ENCODE results near the gene PAGE2. TPM values are rescaled to one million over a fixed set of nuclear protein-coding genes. Genes with fewer than 3 reads are reported as not detected.
A peak's percentile ranks its signal among the peaks of the same experiment; 100 is the strongest.

The PAGE2 gene
- total and polyA plus RNA-seq, 9 of the 15 experiments (the other 6 are each of a cell fraction or from before 2014, with no cell fraction given): 0.40 to 3.7 (median 1.5) TPM; not detected in 1

DNA sequence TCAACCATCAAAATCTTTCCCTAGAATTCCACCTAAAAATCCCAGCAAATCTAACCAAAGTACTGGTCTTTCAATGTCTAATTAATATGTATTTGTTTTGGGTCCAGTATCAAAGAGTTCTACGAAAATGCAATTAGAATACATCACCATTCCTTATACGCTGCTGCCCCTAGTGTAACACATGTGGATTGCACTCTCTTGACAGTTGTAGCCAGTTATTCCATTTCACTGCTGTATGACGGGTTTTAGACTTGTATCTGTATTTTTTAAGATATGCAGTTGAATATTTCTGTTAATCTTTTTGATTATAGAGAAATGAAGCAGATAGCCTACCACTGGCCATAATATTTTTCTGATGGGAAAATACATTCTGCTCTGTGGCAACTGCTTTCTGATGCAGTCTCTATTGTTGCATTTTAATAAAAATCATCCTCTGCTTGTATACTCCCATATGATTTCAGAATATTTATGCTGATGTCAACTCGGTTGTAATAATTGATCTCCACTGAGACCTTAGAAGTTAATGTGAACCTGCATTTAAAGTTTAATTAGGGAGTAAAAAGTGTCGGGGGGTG is 31.1 kb upstream of the PAGE2 start:
- intact Hi-C loops (cut with micrococcal nuclease): loop anchor here (1.0 to 10.0 kb wide), 4 partner anchors 53 to 413 kb away; partner anchors contain the start of gene APEX2
- 15% methylated on average over 5 of the region's 5 CpGs for WGBS (ENCODE audit: insufficient coverage, low coverage, missing lambda C conversion rate)
- Histone ChIP-seq H3K9me1 (ENCODE audit: control insufficient read depth, insufficient read depth, low read length) (no peaks in the 10 kb centered on the region), H3K4me1 (replicated peaks in 1 of 2; ENCODE audit: control insufficient read depth in 2 of 2, insufficient read depth in 2 of 2, low read length in 2 of 2) (peaks cover 0 to 2% of the 10 kb centered on the region in 2 experiments; a peak in 2 of 5 replicates), H3K9ac (ENCODE audit: insufficient read depth in 1 of 2, low read depth in 2 of 2, low read length in 2 of 2) (no peak overlapping the region), H3K4me2 (ENCODE audit: insufficient read depth, low read length) (no peak overlapping the region; the same call in 1 of the 2 replicates), H3K27ac (ENCODE audit: extremely low read depth, low read depth, low read length) (no peak overlapping the region), H3K36me3 (ENCODE audit: control insufficient read depth, insufficient read depth, low read length) (no peaks in the 10 kb centered on the region), H3K4me3 (no peak overlapping the region), H3K27me3 (ENCODE audit: control insufficient read depth in 2 of 2, insufficient read depth in 2 of 2, low read length in 2 of 2) (no peaks in the 10 kb centered on the region), H2AFZ (ENCODE audit: low read depth, low read length) (peak overlapping the region; percentile 32; the same call in 1 of the 2 replicates), H3K9me3 (replicated peaks; ENCODE audit: control insufficient read depth, insufficient read depth, low read depth, low read length) (peaks cover 2% of the 10 kb centered on the region; the same call in 1 of the 2 replicates), H3K79me2 (ENCODE audit: control insufficient read depth, insufficient read depth, low read length) (no peaks in the 10 kb centered on the region), H4K20me1 (replicated peaks; ENCODE audit: control insufficient read depth, insufficient read depth, low read length) (no peaks in the 10 kb centered on the region)
- BruUV-seq (replicated peaks): no TSS peak
- ChIA-PET POLR2A (no interaction called here), CTCF (ENCODE audit: low intra/inter-chr PET ratio) (interaction anchor here (0.8 kb wide), 1 partner anchor 633 kb away, joined by 3 read pairs; no protein-coding TSS in a partner anchor)
- peak; percentile 22 to 57 (median 32) for DNase-seq (ENCODE audit: extremely low read depth in 1 of 4, low spot score in 3 of 4)
- in situ Hi-C loops (cut with MboI): loop anchor here (25.0 kb wide), 1 partner anchor 420 kb away; no protein-coding TSS in a partner anchor
- peak; percentile 80 for FAIRE-seq
- peak; percentile 87 for ATAC-seq
- TF ChIP-seq BDP1 (IDR thresholded peaks at IDR 0.05; ENCODE audit: insufficient read depth, insufficient read length) (no peak), CTCF (IDR thresholded peaks at IDR 0.05 in 2 of 3, conservative IDR thresholded peaks at IDR 0.05 in 1 of 3; ENCODE audit: insufficient read depth in 2 of 3, low read depth in 1 of 3, low read length in 3 of 3) (peak; percentile 62 to 77 (median 68)), ZC3H4 (CRISPR knock-in tag; IDR thresholded peaks at IDR 0.05; ENCODE audit: borderline replicate concordance) (no peak), MNT (conservative IDR thresholded peaks at IDR 0.05) (0 out of 4 replicates have a peak, but pooled peaks of 1 of the 2 experiments have one; percentile 29), RAD21 (CRISPR knock-in tag; conservative IDR thresholded peaks at IDR 0.05 in 1 of 2, IDR thresholded peaks at IDR 0.05 in 1 of 2) (peak; percentile 79 to 89), KLF16 (IDR thresholded peaks at IDR 0.05) (0 out of 2 replicates have a peak, but pooled peaks have one; percentile 36), ZNF79 (CRISPR knock-in tag; IDR thresholded peaks at IDR 0.05; ENCODE audit: low read depth) (no peak), ARID2 (IDR thresholded peaks at IDR 0.05) (no peak), SREBF1 (IDR thresholded peaks at IDR 0.05; ENCODE audit: borderline replicate concordance, low read depth, low read length) (no peak), SMARCA4 (IDR thresholded peaks at IDR 0.05) (no peak)
- TF ChIP-seq, protein P1, sequence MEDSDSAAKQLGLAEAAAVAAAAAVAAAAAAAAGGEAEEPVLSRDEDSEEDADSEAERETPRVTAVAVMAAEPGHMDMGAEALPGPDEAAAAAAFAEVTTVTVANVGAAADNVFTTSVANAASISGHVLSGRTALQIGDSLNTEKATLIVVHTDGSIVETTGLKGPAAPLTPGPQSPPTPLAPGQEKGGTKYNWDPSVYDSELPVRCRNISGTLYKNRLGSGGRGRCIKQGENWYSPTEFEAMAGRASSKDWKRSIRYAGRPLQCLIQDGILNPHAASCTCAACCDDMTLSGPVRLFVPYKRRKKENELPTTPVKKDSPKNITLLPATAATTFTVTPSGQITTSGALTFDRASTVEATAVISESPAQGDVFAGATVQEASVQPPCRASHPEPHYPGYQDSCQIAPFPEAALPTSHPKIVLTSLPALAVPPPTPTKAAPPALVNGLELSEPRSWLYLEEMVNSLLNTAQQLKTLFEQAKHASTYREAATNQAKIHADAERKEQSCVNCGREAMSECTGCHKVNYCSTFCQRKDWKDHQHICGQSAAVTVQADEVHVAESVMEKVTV (CRISPR knock-in tag; IDR thresholded peaks at IDR 0.05): peak; percentile 56; the same call in 1 of the 2 replicates
- TF ChIP-seq, protein P2, sequence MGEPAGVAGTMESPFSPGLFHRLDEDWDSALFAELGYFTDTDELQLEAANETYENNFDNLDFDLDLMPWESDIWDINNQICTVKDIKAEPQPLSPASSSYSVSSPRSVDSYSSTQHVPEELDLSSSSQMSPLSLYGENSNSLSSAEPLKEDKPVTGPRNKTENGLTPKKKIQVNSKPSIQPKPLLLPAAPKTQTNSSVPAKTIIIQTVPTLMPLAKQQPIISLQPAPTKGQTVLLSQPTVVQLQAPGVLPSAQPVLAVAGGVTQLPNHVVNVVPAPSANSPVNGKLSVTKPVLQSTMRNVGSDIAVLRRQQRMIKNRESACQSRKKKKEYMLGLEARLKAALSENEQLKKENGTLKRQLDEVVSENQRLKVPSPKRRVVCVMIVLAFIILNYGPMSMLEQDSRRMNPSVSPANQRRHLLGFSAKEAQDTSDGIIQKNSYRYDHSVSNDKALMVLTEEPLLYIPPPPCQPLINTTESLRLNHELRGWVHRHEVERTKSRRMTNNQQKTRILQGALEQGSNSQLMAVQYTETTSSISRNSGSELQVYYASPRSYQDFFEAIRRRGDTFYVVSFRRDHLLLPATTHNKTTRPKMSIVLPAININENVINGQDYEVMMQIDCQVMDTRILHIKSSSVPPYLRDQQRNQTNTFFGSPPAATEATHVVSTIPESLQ (CRISPR knock-in tag; IDR thresholded peaks at IDR 0.05): no peak
